GM23338 (cell line): ENCODE measurements around the gene NFXL1. TPM values are rescaled to one million over a fixed set of nuclear protein-coding genes. Genes with fewer than 3 reads are reported as not detected.

ENCODE experiments used
- ATAC-seq: fragments of 200-7000 bp; cut with Tn5 transposase; 3 replicates; pipeline ENCODE4 v1.9.1; 2020
- DNase-seq: peaks from one replicate; pipeline ENCODE4 v3.0.0-alpha.2; 2015; ENCODE audit warnings: low spot score
- H2AFZ ChIP-seq: fragments of 200-600 bp; sonication (generic); 2 replicates; pipeline ENCODE4 v1.8.0; 2016; ENCODE audit warnings: antibody characterized with exemption, mild to moderate bottlenecking, moderate library complexity
- H3F3A ChIP-seq: fragments of 200-600 bp; sonication (generic); replicated peaks from 2 replicates; pipeline ENCODE4 v1.8.0; 2017; ENCODE audit warnings: antibody characterized with exemption, mixed run types, low read depth
- H3K27ac ChIP-seq: fragments of 200-600 bp; sonication (generic); 2 replicates; pipeline ENCODE4 v1.6.1; 2016; ENCODE audit warnings: low read depth
- H3K27me3 ChIP-seq: fragments of 200-600 bp; sonication (generic); 2 replicates; pipeline ENCODE4 v1.8.0; 2016; ENCODE audit warnings: mild to moderate bottlenecking, mixed run types, moderate library complexity; ENCODE audit not compliant: insufficient read depth
- H3K36me3 ChIP-seq: fragments of 200-600 bp; sonication (generic); 2 replicates; pipeline ENCODE4 v1.8.0; 2016; ENCODE audit warnings: mild to moderate bottlenecking; ENCODE audit not compliant: insufficient read depth
- H3K4me1 ChIP-seq: fragments of 200-600 bp; sonication (generic); 2 replicates; pipeline ENCODE4 v1.8.0; 2016; ENCODE audit warnings: mild to moderate bottlenecking, moderate library complexity; ENCODE audit not compliant: insufficient read depth
- H3K4me2 ChIP-seq: fragments of 200-600 bp; sonication (generic); 2 replicates; pipeline ENCODE4 v1.7.1; 2017; ENCODE audit warnings: mixed run types
- H3K4me3 ChIP-seq: fragments of 200-600 bp; sonication (generic); 2 replicates; pipeline ENCODE4 v1.6.1; 2016; ENCODE audit warnings: mixed run types
- H3K79me2 ChIP-seq: fragments of 200-600 bp; sonication (generic); replicated peaks from 2 replicates; pipeline ENCODE4 v1.8.0; 2017; ENCODE audit warnings: mild to moderate bottlenecking; ENCODE audit not compliant: insufficient read depth
- H3K9me2 ChIP-seq: fragments of 200-600 bp; sonication (generic); 2 replicates; pipeline ENCODE4 v1.8.0; 2017; ENCODE audit not compliant: insufficient read depth
- H4K20me1 ChIP-seq: fragments of 200-600 bp; sonication (generic); replicated peaks from 2 replicates; pipeline ENCODE4 v1.8.0; 2017; ENCODE audit warnings: mild to moderate bottlenecking; ENCODE audit not compliant: insufficient read depth
- H3K27ac Mint-ChIP-seq: 2 replicates; pipeline ENCODE4 v1.8.0; 2020; ENCODE audit warnings: inconsistent platforms, mild to moderate bottlenecking, moderate library complexity, mixed read lengths
- H3K27me3 Mint-ChIP-seq: 3 replicates; pipeline ENCODE4 v1.8.0; 2022; ENCODE audit warnings: low read depth, mild to moderate bottlenecking, moderate library complexity, mixed read lengths, inconsistent platforms; ENCODE audit not compliant: insufficient read depth, poor library complexity
- H3K36me3 Mint-ChIP-seq: 3 replicates; pipeline ENCODE4 v1.8.0; 2021; ENCODE audit warnings: low read depth, mild to moderate bottlenecking, inconsistent platforms, moderate library complexity, mixed read lengths
- H3K4me1 Mint-ChIP-seq: 3 replicates; pipeline ENCODE4 v1.8.0; 2020; ENCODE audit warnings: mild to moderate bottlenecking, inconsistent platforms, mixed read lengths
- H3K4me3 Mint-ChIP-seq: 3 replicates; pipeline ENCODE4 v1.8.0; 2021; ENCODE audit warnings: moderate library complexity, mild to moderate bottlenecking, inconsistent platforms, mixed read lengths
- H3K9me3 Mint-ChIP-seq: 3 replicates; pipeline ENCODE4 v1.8.0; 2020; ENCODE audit warnings: moderate library complexity, mild to moderate bottlenecking, inconsistent platforms, mixed read lengths
- CREB1 ChIP-seq: fragments of 250-450 bp; sonication (Bioruptor Pico); IDR thresholded peaks from 2 replicates; pipeline ENCODE4 v1.5.0; 2020; ENCODE audit warnings: low read depth, mild to moderate bottlenecking, moderate library complexity
- CTCF ChIP-seq, 2 experiments: fragments of 200-600 bp in 1 of 2; sonication (generic) in 1 of 2; conservative IDR thresholded peaks; 2 replicates each; pipeline versions ENCODE4 v1.5.1 to v1.6.1; 2016 to 2017; ENCODE audit warnings: antibody characterized with exemption in 2 of 2, low read depth in 2 of 2, mild to moderate bottlenecking in 2 of 2, moderate library complexity in 1 of 2
- ETS1 ChIP-seq: IDR thresholded peaks from 2 replicates; pipeline ENCODE4 v1.6.1; 2016; ENCODE audit warnings: antibody characterized with exemption
- EZH2 ChIP-seq: fragments of 200-600 bp; sonication (generic); IDR thresholded peaks from one replicate; pipeline ENCODE4 v1.8.0; 2017; ENCODE audit warnings: antibody characterized with exemption, mild to moderate bottlenecking, low read depth; ENCODE audit not compliant: unreplicated experiment
- EZH2phosphoT487 ChIP-seq: fragments of 200-600 bp; sonication (generic); IDR thresholded peaks from one replicate; pipeline ENCODE4 v1.8.1; 2018; ENCODE audit warnings: antibody characterized with exemption; ENCODE audit not compliant: unreplicated experiment
- JUNB ChIP-seq: IDR thresholded peaks from one replicate; pipeline ENCODE4 v1.6.1; 2016; ENCODE audit warnings: antibody characterized with exemption; ENCODE audit not compliant: unreplicated experiment
- STAT1 ChIP-seq: IDR thresholded peaks from one replicate; pipeline ENCODE4 v1.6.1; 2016; ENCODE audit warnings: antibody characterized with exemption; ENCODE audit not compliant: unreplicated experiment
- ZNF114 ChIP-seq: fragments of 250-450 bp; sonication (Bioruptor Pico); IDR thresholded peaks from 2 replicates; pipeline ENCODE4 v1.5.0; 2020; ENCODE audit warnings: mild to moderate bottlenecking, moderate library complexity
- ZNF331 ChIP-seq: fragments of 250-450 bp; sonication (Bioruptor Pico); IDR thresholded peaks from 2 replicates; pipeline ENCODE4 v1.5.0; 2020; ENCODE audit warnings: low read depth, mild to moderate bottlenecking, moderate library complexity
- polyA plus RNA-seq: library from polyadenylated mRNA; unstranded; fragments of >200 nt; fragmentation: Nextera tagmentation; extraction: Ambion mirVana; gene quantifications from 2 replicates; pipeline ENCODE4 v1.2.1, GENCODE V29; 2016
- total RNA-seq: library from RNA; depleted of rRNA; stranded (reverse); fragments of >200 nt; shearing (Covaris generic); gene quantifications from 2 replicates; pipeline ENCODE4 v1.2.3, GENCODE V29; 2014
- TF ChIP-seq, protein P1 (sequence below): fragments of 250-450 bp; sonication (Bioruptor Pico); IDR thresholded peaks from 2 replicates; pipeline ENCODE4 v1.5.0; 2020; ENCODE audit warnings: mild to moderate bottlenecking, moderate library complexity
- TF ChIP-seq, protein P2 (sequence below): IDR thresholded peaks from one replicate; pipeline ENCODE4 v1.6.1; 2018; ENCODE audit warnings: antibody characterized with exemption; ENCODE audit not compliant: unreplicated experiment

The NFXL1 gene
- total and polyA plus RNA-seq, 2 experiments from 2014 or later, result 19.4 to 31.7 TPM

GRCh38 chr4:47849466-47849865, 64.9 kb downstream of the NFXL1 start (continued):
- TF ChIP-seq, protein P1, sequence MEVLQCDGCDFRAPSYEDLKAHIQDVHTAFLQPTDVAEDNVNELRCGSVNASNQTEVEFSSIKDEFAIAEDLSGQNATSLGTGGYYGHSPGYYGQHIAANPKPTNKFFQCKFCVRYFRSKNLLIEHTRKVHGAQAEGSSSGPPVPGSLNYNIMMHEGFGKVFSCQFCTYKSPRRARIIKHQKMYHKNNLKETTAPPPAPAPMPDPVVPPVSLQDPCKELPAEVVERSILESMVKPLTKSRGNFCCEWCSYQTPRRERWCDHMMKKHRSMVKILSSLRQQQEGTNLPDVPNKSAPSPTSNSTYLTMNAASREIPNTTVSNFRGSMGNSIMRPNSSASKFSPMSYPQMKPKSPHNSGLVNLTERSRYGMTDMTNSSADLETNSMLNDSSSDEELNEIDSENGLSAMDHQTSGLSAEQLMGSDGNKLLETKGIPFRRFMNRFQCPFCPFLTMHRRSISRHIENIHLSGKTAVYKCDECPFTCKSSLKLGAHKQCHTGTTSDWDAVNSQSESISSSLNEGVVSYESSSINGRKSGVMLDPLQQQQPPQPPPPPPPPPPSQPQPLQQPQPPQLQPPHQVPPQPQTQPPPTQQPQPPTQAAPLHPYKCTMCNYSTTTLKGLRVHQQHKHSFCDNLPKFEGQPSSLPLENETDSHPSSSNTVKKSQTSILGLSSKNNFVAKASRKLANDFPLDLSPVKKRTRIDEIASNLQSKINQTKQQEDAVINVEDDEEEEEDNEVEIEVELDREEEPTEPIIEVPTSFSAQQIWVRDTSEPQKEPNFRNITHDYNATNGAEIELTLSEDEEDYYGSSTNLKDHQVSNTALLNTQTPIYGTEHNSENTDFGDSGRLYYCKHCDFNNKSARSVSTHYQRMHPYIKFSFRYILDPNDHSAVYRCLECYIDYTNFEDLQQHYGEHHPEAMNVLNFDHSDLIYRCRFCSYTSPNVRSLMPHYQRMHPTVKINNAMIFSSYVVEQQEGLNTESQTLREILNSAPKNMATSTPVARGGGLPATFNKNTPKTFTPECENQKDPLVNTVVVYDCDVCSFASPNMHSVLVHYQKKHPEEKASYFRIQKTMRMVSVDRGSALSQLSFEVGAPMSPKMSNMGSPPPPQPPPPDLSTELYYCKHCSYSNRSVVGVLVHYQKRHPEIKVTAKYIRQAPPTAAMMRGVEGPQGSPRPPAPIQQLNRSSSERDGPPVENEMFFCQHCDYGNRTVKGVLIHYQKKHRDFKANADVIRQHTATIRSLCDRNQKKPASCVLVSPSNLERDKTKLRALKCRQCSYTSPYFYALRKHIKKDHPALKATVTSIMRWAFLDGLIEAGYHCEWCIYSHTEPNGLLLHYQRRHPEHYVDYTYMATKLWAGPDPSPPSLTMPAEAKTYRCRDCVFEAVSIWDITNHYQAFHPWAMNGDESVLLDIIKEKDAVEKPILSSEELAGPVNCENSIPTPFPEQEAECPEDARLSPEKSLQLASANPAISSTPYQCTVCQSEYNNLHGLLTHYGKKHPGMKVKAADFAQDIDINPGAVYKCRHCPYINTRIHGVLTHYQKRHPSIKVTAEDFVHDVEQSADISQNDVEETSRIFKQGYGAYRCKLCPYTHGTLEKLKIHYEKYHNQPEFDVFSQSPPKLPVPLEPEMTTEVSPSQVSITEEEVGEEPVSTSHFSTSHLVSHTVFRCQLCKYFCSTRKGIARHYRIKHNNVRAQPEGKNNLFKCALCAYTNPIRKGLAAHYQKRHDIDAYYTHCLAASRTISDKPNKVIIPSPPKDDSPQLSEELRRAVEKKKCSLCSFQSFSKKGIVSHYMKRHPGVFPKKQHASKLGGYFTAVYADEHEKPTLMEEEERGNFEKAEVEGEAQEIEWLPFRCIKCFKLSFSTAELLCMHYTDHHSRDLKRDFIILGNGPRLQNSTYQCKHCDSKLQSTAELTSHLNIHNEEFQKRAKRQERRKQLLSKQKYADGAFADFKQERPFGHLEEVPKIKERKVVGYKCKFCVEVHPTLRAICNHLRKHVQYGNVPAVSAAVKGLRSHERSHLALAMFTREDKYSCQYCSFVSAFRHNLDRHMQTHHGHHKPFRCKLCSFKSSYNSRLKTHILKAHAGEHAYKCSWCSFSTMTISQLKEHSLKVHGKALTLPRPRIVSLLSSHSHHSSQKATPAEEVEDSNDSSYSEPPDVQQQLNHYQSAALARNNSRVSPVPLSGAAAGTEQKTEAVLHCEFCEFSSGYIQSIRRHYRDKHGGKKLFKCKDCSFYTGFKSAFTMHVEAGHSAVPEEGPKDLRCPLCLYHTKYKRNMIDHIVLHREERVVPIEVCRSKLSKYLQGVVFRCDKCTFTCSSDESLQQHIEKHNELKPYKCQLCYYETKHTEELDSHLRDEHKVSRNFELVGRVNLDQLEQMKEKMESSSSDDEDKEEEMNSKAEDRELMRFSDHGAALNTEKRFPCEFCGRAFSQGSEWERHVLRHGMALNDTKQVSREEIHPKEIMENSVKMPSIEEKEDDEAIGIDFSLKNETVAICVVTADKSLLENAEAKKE, result no peak

GRCh38 chr4:47848041-47848440, 66.3 kb downstream of the NFXL1 start:
- no peaks in the 10 kb centered on the region; the same call in 2 of the 3 replicates for H3K9me3 Mint-ChIP-seq
- H3K27ac Mint-ChIP-seq, result no peak overlapping the region
- H3K27me3 ChIP-seq, result no peaks in the 10 kb centered on the region
- DNase-seq (no peak), ATAC-seq (no peak)
- no peak overlapping the region for H3K27ac ChIP-seq
- no peaks in the 10 kb centered on the region for H3K79me2 ChIP-seq
- no peak overlapping the region for H3K4me3 ChIP-seq
- H3K4me1 ChIP-seq, result no peaks in the 10 kb centered on the region
- H3K36me3 Mint-ChIP-seq, result peaks cover 61% of the 10 kb centered on the region
- no peak overlapping the region for H3K4me2 ChIP-seq
- no peak overlapping the region for H3K4me3 Mint-ChIP-seq
- peaks cover 20% of the 10 kb centered on the region for H3K36me3 ChIP-seq
- no peaks in the 10 kb centered on the region for H3K4me1 Mint-ChIP-seq
- no peak overlapping the region for H2AFZ ChIP-seq
- H4K20me1 ChIP-seq, result no peaks in the 10 kb centered on the region
- no peaks in the 10 kb centered on the region for H3K27me3 Mint-ChIP-seq
- H3K9me2 ChIP-seq, result no peaks in the 10 kb centered on the region
- no peaks in the 10 kb centered on the region for H3F3A ChIP-seq
- no peak for TF ChIP-seq JUNB
- no peak for TF ChIP-seq ETS1
- TF ChIP-seq, protein P2, sequence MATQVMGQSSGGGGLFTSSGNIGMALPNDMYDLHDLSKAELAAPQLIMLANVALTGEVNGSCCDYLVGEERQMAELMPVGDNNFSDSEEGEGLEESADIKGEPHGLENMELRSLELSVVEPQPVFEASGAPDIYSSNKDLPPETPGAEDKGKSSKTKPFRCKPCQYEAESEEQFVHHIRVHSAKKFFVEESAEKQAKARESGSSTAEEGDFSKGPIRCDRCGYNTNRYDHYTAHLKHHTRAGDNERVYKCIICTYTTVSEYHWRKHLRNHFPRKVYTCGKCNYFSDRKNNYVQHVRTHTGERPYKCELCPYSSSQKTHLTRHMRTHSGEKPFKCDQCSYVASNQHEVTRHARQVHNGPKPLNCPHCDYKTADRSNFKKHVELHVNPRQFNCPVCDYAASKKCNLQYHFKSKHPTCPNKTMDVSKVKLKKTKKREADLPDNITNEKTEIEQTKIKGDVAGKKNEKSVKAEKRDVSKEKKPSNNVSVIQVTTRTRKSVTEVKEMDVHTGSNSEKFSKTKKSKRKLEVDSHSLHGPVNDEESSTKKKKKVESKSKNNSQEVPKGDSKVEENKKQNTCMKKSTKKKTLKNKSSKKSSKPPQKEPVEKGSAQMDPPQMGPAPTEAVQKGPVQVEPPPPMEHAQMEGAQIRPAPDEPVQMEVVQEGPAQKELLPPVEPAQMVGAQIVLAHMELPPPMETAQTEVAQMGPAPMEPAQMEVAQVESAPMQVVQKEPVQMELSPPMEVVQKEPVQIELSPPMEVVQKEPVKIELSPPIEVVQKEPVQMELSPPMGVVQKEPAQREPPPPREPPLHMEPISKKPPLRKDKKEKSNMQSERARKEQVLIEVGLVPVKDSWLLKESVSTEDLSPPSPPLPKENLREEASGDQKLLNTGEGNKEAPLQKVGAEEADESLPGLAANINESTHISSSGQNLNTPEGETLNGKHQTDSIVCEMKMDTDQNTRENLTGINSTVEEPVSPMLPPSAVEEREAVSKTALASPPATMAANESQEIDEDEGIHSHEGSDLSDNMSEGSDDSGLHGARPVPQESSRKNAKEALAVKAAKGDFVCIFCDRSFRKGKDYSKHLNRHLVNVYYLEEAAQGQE, result no peak
- no peak for TF ChIP-seq EZH2
- TF ChIP-seq STAT1, result no peak
- no peak for TF ChIP-seq CTCF (conservative IDR thresholded peaks at IDR 0.05; ENCODE audit: low read depth in 2 of 2)
- TF ChIP-seq CREB1, result no peak
- no peak for TF ChIP-seq EZH2phosphoT487
- no peak for TF ChIP-seq ZNF114
- TF ChIP-seq ZNF331 (CRISPR knock-in tag), result no peak
